Upper lobe of left lung (tissue), 4 donors: Measurements from ENCODE around the gene RBM12.

ENCODE experiments used
- POLR2AphosphoS5 ChIP-seq, 2 donors: sonication (generic); formaldehyde crosslinking; IDR thresholded peaks; one replicate each; pipeline ENCODE4 v1.5.1; 2017; ENCODE audit warnings: antibody characterized with exemption in 2 of 2
- TF ChIP-seq, protein P1 (sequence below), 6 experiments: fragments of 450-650 bp in 4 of 6; fragments of 200-600 bp in 2 of 6; sonication (generic) in 2 of 6; IDR thresholded peaks; one replicate each; pipeline ENCODE4 v1.5.1; 2016 to 2019; ENCODE audit warnings: antibody characterized with exemption in 6 of 6

DNA sequence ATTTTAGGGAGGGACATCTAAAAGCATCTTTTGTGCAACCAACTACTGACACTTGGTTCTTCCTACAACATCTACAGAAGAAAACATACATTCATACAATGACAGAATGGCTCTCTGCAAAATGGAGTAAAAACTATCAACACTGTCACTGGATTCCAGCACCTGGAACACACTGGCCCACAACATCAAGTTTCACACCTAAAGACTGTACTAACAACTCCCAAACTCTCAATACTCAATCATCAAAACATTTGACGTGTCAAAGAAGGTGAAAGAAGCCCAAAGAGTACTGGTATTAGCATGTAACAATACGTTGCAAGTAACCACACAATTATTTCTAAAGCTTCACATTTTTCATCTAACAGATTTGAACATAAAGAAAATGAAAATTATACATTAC, 2.1 kb downstream of the RBM12 start:
- no peak for TF ChIP-seq POLR2AphosphoS5 (IDR thresholded peaks at IDR 0.05)
- TF ChIP-seq, protein P1, sequence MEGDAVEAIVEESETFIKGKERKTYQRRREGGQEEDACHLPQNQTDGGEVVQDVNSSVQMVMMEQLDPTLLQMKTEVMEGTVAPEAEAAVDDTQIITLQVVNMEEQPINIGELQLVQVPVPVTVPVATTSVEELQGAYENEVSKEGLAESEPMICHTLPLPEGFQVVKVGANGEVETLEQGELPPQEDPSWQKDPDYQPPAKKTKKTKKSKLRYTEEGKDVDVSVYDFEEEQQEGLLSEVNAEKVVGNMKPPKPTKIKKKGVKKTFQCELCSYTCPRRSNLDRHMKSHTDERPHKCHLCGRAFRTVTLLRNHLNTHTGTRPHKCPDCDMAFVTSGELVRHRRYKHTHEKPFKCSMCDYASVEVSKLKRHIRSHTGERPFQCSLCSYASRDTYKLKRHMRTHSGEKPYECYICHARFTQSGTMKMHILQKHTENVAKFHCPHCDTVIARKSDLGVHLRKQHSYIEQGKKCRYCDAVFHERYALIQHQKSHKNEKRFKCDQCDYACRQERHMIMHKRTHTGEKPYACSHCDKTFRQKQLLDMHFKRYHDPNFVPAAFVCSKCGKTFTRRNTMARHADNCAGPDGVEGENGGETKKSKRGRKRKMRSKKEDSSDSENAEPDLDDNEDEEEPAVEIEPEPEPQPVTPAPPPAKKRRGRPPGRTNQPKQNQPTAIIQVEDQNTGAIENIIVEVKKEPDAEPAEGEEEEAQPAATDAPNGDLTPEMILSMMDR (IDR thresholded peaks at IDR 0.05): no peak
